ENCODE measurements around the gene ARFGEF2.
"Not testable (repeated sequence)": the region's sequence is repeated elsewhere in the genome, so short reads cannot be mapped to it uniquely, and the experiment has no call there.

DNA sequence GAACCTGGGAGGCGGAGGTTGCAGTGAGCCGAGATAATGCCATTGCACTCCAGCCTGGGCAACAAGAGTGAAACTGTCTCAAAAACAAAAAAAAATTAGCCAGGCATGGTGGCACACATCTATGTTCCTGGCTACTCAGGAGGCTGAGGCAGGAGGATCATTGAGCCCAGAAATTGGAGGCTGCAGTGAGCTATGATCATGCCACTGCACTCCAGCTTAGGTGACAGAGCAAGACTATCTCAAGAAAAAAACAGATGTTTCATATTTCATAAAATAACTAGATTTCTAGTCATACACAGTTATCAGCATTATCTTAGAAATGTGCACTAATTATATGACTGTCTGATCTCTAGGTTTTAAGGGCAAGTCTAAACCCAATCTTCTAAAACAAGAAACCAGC lies 106.7 kb downstream of the ARFGEF2 start:
- TF ChIP-seq, protein P1, sequence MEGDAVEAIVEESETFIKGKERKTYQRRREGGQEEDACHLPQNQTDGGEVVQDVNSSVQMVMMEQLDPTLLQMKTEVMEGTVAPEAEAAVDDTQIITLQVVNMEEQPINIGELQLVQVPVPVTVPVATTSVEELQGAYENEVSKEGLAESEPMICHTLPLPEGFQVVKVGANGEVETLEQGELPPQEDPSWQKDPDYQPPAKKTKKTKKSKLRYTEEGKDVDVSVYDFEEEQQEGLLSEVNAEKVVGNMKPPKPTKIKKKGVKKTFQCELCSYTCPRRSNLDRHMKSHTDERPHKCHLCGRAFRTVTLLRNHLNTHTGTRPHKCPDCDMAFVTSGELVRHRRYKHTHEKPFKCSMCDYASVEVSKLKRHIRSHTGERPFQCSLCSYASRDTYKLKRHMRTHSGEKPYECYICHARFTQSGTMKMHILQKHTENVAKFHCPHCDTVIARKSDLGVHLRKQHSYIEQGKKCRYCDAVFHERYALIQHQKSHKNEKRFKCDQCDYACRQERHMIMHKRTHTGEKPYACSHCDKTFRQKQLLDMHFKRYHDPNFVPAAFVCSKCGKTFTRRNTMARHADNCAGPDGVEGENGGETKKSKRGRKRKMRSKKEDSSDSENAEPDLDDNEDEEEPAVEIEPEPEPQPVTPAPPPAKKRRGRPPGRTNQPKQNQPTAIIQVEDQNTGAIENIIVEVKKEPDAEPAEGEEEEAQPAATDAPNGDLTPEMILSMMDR (IDR thresholded peaks at IDR 0.05; ENCODE audit: extremely low read depth in 1 of 2, insufficient read depth in 1 of 2, low read depth in 1 of 2, low read length in 2 of 2), result not testable (repeated sequence)
- TF ChIP-seq POLR2A (IDR thresholded peaks at IDR 0.05; ENCODE audit: low read depth, low read length); POLR2AphosphoS5 (IDR thresholded peaks at IDR 0.05; ENCODE audit: insufficient read depth, low read depth, low read length): not testable (repeated sequence)
- TF ChIP-seq, protein P2, sequence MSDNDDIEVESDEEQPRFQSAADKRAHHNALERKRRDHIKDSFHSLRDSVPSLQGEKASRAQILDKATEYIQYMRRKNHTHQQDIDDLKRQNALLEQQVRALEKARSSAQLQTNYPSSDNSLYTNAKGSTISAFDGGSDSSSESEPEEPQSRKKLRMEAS (IDR thresholded peaks at IDR 0.05; ENCODE audit: insufficient read depth, insufficient read length), result not testable (repeated sequence)
